GM21381 (cell line): ENCODE data around the gene FGD4.

Experiments used
- ATAC-seq: cut with Tn5 transposase; IDR thresholded peaks from one replicate; pipeline ENCODE4 v1.9.1; 2021; ENCODE audit warnings: mild to moderate bottlenecking, moderate library complexity; ENCODE audit not compliant: unreplicated experiment

FGD4 gene

DNA sequence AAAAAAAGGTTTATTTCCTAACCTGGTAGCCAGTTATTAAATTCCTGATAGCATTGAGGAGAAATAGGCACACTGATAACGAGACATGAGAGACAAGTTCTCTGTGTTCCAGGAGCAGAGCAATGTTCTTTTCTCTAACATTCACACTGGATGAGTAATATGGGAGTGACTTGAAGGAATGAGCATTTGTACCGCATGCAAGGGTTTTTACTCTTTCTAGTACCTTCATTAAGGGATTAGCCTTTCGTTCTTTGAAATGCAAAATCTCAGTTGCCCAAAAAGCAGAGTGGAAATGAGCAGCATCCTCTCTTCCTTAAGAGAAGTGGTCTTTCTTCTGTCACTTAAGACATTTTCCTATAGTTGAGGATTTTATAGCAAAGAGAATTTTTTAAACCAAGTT, 54.7 kb downstream of the FGD4 start:
- ATAC-seq = no peak

DNA sequence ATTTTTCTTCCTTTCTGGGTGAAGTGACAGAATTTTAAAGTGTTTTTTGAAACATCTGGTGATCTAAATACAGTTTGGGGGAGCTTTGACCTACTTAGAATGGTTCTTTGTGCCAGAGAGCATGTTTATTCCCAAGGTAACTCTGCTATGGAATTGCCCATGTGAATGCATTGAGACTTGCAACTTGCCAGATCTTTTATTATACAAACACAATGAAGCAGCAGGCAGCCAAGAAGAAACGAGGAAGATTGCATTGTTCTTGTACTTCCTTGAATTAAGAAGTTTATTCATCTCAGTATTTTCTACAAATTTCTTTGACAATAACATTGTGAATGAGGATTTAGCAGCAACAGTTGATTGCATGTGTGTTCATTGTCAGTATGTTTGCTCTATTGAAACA, 55.5 kb downstream of the FGD4 start:
- no peak for ATAC-seq

DNA sequence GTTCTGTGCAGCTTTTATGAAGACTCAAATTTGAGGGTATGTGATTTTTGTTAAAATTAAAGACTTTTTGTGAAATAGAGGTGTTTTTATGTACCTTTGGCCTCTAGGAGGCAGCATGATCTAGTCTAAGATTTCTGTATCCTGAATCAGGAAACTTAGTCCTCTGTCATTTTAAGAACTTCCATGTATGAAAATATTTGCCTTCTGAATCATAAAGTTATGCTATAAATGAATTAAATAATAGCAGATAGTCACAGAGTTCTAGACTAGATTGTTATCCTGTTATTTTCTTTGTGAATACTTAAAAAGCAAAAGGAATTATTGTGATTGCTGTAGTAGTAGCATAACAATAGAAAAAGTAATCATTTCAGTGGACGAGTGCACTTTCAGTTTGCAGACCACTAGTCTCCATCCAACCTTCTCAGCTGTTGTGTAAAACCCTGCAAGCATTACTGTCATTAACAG, 56.3 kb downstream of the FGD4 start:
- ATAC-seq = no peak

DNA sequence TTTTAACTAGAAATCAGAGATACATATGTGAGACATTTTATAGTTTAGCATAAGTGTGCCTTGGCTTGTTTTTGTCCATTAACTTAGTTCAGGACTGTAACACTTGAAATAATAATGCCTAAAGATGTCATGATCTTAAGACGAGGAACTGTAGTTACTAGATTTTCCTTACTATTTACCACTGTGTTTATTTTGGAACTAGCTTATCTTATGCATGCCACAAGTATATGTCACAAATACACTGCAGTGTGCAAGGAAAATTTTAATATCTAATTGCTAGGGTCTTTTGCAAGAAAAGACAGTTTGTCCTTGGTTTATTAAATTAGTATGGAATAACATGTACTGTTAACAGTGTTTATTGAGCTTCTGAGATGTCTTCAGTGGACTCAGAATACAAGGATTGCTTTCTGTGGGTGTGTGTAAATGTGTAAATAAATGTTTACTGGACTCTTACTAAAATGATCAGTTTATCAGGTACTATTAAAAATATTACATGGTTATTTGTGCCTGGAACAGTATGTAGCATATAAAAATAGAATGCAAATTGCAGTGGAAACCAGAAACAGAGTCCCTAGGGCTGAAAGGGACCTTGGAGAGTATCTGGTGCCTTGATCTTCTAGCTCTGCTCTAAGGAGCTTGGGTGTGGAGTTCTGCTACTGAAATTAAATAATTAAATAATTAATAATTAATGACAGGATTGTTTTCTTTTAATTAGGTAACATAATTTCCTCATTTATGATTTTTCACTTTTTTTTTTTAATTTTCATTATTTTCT, 58.1 kb downstream of the FGD4 start:
- no peak for ATAC-seq

DNA sequence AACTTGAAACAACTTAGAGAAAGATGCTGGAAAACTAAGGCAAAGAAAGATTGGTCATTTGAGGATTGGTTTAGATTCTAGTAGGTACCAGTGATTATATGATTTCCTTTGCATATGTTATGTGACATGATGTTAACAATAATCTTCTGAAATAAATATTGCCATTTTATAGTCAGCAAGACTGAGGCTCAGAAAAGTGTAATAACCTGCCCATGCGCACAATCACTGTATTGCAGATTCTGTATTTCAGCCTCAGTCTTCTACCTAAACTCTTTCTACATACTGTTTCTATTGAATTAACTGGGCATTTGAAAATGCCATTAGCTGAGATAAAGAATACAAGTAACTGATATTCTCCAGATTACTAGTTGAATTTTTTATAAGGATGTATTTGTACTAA, 61.3 kb downstream of the FGD4 start:
- ATAC-seq = no peak

DNA sequence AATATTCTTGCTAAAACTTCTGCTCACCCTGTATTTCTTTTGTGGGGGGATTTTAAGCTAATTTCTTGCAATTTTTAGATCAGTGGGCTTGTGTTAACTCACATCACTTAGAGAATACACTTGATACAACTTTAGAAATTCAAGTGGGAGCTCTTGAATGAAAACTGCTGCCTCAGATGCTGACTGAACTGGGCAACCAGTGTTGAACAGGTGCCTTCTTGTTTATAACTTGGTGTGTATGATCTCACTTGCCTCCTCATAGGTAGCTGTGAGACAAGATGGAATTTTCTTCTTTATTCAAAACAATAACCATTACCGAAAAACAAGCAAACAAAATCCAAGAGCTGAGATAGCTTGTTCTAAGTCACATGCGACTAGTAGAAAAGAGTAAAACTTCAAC, 63.5 kb downstream of the FGD4 start:
- no peak for ATAC-seq

DNA sequence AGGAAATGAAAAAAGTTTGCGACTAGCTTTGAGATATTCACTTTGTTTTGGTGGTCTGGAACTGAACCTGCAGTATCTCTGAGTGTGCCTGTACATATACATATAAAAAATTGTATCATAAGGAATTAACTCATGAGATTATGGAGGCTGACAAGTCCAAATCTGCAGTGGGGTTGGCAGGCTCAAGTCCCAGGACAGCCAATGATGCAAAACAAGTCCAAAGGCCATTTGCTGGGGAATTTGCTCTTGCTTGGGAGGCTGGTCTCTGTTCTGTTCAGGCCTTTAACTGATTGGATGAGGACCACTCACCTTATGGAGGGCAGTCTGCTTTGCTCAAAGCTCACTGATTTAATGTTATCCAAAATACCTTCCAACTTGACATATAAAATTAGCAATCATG, 66.8 kb downstream of the FGD4 start:
- ATAC-seq = no peak

DNA sequence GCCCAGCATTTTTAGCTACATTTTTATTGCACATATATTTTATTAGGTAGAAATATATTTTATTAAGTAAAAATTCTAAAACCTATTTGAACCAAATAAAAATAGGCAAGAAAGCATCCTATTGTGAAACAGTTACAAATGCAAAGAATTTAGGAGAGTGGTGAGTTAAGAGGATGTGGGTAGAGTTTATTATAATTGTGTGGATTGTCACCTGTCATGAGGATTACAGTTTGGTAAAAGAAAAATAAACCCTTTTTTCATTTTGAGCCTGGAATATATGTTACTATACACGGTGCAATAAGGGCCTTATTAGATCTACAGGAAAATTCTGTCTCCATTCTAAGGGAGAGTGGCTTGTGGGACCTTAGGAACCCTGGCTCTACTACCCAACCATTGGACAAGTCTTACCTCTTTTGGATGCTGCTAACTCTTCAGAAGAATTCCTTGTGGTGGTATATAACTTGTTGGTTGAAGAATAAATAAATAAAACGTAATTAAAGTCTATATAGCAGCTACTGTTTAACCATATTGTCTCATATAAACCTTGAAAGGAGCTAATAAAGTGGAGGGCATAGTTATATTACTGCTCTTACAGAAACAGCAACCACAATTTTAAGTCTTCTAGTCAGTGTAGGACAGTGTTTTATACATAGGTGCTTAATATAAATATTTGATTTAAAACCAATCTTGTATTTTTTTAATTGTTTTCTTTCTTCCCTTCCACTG, 67.8 kb downstream of the FGD4 start:
- ATAC-seq = no peak

DNA sequence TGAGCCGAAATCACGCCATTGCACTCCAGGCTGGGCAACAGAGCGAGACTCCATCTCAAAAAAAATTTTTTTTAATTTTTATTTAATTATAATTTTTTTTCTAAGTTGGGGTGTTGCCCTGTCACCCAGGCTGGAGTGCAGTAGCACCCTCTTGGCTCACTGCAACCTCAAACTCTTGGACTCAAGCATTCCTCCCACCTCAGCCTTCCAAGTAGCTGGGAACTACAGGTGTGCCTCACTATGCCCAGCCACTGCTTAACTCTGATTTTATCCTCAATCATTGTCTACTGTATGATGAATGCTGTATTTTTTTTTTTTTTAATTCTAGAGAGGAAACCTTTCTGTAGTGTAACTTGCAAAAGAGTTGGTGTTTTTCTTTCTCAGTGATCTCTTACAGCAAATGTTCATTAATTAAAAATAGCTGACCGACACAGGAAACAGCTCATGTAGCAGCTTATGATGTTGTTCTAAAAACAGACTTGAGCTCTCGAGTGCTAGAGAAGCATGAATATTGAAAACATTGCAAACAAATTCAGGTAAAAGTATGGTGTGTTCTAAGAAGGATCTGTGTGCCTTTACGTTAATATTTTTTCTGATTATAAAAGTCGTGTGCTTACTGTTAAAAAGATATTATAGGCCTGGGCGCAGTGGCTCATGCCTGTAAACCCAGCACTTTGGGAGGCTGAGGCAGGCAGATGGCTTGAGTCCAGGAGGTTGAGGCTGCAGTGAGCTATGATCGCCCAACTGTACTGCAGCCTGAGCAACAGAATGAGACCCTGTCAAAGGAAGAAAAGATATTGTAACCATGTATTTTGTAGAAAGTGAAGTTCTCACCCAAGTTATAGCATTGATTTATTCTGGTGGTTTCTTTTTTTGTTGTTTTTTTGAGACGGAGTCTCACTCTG, 68.9 kb downstream of the FGD4 start:
- ATAC-seq = no peak

DNA sequence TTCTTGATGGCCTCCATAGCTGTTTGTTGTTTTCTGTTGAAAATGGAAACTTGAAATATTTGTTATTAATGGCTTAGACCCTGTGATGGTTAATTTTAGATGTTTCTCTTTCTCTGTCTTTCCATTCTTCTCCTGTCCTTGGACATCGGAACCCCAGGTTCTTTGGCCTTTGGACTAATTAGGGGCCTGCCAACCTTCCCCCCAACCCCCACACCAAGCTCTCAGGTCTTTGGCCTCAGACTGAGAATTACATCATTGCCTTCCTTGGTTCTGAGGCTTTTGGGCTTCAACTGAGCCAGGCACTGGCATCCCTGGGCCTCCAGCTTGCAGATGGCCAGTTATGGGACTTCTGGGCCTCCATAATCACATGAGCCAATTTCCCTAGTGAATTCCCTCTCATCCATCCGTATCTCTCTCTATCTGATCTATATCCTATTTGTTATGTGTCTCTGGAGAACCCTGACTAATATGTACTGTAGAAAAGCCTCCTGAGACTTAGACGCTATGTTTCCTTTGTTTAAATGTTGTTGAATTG, 71.6 kb downstream of the FGD4 start:
- no peak for ATAC-seq

DNA sequence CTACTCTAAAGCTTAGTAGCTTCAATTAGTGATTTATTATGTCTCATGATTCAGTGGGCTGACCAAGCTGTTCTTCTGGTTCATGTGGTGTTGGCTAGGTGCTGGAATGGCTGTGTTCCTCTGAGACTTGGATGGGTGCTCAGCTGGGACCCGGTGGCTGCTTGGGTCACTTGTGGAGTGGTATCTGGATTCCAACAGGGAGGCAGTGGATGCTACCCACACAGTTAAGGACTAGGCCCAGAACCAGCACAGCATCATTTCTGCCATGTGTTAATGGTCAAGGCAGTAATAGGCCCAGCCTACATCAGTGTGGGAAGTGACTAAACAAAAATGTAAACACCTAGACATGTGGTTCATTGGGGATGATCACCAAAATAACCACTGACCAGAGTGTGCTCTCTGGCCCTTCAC, 72.2 kb downstream of the FGD4 start:
- no peak for ATAC-seq

DNA sequence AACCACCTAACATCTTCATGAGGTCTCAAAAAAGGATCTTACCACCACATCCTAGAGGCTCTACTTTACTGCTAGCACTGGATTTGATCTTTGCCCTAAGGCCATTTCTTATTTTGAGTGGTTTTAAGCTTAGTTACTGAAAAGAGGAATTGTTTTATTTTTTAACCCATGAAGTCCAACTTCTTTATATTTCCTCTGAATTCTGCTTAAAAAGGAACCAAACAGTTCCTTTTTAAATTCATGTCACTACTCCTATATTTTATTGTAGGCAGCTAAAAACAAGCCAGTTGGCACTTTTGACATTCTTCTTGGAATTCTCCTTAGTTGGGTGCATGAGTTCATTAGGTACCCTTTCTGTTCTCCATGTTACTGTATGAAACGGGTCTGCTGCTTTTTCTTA, 76.4 kb downstream of the FGD4 start:
- no peak for ATAC-seq

DNA sequence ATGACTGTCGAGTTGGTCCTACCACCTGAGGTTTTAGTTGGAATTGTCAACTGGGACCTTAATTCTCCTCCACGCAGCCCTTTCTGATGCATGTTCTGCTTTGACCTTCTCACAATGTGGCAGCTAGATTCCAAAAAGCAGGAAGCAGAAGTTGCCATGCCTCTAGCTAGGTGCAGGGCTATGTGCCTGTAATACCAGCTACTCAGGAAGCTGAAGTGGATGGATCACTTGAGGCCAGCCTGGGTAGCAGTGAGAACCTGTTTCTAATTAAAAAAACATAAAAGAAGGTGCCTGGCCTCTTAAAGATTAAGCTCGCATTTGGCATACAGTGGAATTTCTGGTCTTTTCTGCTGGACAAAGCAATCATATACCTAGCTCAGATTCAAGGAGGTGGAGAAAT, 77.1 kb downstream of the FGD4 start:
- no peak for ATAC-seq

DNA sequence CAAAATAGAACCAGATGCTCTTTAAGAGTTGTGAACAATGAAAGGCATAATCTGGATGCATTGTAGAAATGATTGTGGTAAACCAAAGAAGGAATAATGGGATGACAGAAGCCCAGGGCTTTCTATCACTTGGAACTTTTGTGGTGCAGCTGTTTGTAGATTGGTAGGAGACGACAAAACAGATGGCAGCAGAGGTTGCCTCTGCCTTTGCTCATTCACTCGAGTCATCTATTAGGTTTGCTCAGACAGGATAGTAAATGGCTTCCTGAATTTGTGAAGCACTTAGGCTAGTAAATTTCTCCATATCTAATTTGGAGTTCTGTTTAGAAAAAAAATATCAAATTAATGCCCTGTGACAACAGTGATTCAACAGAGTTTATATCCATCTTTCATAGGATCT, 78.4 kb downstream of the FGD4 start:
- no peak for ATAC-seq

DNA sequence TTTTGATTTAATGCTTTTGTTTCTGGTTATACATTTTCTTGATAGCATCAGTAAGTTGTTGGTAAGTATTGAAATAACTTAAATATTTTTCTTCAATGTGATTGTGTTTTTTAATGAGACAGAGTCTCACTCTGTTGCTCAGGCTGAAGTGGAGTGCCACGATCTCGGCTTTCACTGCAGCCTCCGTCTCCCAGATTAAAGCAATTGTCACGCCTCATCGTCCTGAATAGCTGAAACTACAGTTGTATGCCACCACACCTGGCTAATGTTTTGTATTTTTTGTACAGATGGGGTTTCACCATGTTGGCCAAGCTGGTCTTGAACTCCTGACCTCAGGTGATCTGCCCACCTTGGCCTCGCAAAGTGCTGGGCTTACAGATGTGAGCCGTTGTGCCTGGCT, 78.8 kb downstream of the FGD4 start:
- ATAC-seq = no peak

DNA sequence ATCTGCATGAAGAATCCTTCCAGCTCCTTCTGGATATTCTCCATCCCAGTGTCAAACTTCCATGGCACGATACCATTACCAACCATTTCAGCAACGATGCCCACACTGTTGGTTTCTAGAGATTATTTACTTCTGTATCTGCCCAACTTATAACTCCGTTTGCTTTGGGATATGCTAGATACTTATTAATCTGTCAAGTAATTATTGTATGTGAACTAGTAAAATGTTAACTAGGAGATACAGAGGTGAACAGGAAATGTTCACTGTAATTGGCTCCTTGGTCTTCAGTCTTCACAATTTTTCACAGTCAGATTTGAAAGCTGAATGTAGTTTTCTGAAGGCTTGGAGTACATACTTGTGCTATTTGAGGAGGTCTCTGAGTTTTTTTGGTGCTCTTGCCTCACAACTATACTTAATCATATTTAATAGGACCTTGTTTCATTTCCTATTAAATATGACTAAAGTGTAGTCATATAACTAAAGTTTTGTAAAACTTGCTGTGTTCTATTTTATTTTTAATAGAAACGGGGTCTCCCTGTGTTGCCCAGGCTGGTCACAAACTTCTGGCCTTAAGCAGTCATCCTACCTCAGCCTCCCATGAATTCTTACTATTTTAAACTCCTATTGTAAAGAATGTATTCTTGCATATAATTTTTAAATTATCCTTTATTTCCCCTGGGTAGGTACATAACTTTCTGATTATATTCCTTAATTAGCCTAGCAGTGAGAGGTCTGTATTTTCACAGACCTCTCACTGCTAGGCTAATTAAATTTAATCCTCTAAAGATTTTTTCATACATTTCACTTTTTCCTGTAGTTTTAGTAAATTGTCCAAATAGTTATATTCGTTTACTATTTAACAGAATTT, 79.7 kb downstream of the FGD4 start:
- no peak for ATAC-seq

DNA sequence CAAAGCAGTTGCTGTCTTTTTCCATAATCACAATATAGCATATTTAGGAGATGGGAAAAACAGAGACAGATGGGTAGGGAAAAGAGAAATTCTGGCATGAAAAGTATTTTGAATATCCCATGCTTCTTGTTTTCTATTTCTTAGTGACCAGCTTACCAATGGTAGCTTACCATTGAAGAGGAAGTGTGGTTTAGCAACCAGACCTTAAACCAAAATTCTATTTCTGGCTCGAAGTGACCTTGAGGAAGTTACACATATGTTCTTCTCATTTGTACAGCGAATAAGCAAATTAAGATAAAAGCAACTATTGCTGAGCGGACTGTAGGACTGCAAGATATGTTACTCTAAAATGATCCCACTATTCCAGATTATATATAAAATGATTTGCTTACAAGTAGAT, 82.9 kb downstream of the FGD4 start:
- ATAC-seq = peak; percentile 89

DNA sequence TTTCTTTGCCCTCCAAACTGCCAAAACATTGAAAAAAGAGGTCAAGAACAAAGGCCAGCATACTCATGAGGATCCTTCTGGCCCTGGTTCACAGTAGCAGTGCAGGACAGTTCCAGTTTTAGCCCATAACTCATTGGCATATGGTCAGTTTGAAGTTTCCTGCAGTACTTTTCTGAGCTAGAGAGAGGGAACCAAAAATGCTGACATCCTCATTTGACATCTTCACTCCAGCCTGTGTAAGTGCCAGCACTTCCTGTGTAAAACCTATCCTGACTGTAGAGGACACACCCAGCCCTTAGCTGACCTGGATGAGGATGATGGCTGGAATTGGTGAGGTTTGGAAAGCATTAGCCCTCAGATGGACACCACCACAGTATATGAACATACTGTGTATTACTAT, 84.1 kb downstream of the FGD4 start:
- no peak for ATAC-seq

DNA sequence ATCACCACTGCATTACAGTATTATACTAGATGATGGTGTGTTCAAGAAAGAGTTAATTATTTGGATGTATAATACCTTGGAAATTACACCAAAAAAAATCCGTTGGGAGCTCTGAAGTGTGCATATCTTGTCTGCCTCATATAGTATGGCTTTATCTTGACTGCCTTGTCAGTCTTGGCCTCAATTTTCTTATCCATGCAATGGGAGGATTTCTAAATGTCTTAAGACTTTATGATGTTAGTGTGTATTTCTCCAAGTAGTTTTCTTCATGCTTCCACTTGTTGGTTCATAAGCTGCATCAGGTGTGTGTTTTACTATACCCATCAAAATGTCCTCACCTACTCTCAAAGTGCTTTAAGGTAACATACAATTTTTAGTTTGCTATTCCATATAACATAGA, 84.6 kb downstream of the FGD4 start:
- ATAC-seq = no peak

DNA sequence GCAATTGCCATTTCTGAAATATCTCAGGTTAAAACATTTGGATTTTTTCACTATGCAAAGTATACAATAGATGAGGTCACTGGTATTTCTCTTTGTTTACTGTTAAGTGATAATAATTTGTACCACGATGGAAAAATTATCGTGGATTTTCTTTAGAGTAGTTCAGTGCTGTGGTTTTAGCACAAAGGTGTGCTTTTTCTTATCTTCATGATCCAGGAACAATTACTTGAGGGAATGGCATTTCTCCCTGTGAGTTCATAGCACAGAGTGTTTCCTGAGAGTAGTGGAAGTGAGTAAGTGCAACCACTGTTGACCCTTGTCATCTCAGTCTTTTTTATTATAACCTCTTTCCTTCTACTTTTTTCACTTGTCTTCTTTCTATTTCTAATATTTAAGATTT, 86.8 kb downstream of the FGD4 start:
- ATAC-seq = no peak
